ENCODE data around the gene DYSF. TPM values are rescaled to one million over a fixed set of nuclear protein-coding genes. Genes with fewer than 3 reads are reported as not detected.

Gene DYSF
- total and polyA plus RNA-seq, 8 donors = 1.1 to 5.5 (median 2.1) TPM

- ATAC-seq (no peak), FAIRE-seq (no peak), DNase-seq (no peak)
- Histone ChIP-seq H3K4me3 (no peak overlapping the region), H3K9me3 (no peaks in the 10 kb centered on the region), H3K36me3 (no peaks in the 10 kb centered on the region), H3K27ac (no peak overlapping the region), H3K27me3 (no peaks in the 10 kb centered on the region), H3K4me1 (no peaks in the 10 kb centered on the region)
- intact Hi-C loops (cut with DNase I) = no loop called here
- 77 to 80% methylated on average over 3 to 8 of the region's 8 CpGs for WGBS, 2 donors
- TF ChIP-seq, protein P1, sequence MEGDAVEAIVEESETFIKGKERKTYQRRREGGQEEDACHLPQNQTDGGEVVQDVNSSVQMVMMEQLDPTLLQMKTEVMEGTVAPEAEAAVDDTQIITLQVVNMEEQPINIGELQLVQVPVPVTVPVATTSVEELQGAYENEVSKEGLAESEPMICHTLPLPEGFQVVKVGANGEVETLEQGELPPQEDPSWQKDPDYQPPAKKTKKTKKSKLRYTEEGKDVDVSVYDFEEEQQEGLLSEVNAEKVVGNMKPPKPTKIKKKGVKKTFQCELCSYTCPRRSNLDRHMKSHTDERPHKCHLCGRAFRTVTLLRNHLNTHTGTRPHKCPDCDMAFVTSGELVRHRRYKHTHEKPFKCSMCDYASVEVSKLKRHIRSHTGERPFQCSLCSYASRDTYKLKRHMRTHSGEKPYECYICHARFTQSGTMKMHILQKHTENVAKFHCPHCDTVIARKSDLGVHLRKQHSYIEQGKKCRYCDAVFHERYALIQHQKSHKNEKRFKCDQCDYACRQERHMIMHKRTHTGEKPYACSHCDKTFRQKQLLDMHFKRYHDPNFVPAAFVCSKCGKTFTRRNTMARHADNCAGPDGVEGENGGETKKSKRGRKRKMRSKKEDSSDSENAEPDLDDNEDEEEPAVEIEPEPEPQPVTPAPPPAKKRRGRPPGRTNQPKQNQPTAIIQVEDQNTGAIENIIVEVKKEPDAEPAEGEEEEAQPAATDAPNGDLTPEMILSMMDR (IDR thresholded peaks at IDR 0.05) = no peak
Observed at GRCh38 chr2:71586471-71586870, 133.1 kb downstream of the DYSF start.

DNA sequence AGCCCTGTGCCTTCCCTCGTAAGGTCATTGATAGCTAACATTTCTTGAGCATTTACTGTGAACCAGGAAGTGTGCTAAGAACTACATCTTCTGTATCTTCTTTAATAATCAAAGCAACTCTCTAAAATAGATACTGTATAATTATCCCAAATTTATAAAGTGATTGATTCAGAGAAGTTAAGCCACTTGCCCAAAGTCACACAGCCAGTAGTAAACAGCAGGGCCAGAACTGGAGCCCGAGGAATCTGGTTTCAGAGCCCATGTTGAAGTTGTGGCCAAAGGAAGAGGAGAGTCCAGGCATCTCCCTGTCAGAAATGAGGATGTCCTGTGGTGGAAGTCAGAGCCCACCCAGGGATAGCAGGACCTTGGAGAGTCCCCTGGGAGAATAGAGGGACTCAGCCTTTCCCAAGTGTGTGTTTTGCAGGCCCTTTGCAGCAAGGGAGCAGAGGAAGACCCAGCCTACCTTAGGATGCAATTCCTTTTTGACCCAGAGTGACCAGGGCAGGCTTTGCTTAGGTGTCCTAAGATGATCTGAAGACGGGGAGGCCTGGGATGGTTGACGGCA lies 134.2 kb downstream of the DYSF start:
- H3K27ac ChIP-seq = no peak overlapping the region
- DNase-seq = no peak
- ATAC-seq = no peak
- TF ChIP-seq, protein P1 (IDR thresholded peaks at IDR 0.05) = no peak
- no peaks in the 10 kb centered on the region for H3K9me3 ChIP-seq
- H3K27me3 ChIP-seq = no peaks in the 10 kb centered on the region
- H3K4me3 ChIP-seq = no peak overlapping the region
- intact Hi-C loops (cut with DNase I) = no loop called here
- H3K36me3 ChIP-seq = no peaks in the 10 kb centered on the region
- H3K4me1 ChIP-seq = no peaks in the 10 kb centered on the region
- WGBS, 2 donors = 86 to 95% methylated on average over 4 of the region's 4 CpGs
- no peak for FAIRE-seq

DNA sequence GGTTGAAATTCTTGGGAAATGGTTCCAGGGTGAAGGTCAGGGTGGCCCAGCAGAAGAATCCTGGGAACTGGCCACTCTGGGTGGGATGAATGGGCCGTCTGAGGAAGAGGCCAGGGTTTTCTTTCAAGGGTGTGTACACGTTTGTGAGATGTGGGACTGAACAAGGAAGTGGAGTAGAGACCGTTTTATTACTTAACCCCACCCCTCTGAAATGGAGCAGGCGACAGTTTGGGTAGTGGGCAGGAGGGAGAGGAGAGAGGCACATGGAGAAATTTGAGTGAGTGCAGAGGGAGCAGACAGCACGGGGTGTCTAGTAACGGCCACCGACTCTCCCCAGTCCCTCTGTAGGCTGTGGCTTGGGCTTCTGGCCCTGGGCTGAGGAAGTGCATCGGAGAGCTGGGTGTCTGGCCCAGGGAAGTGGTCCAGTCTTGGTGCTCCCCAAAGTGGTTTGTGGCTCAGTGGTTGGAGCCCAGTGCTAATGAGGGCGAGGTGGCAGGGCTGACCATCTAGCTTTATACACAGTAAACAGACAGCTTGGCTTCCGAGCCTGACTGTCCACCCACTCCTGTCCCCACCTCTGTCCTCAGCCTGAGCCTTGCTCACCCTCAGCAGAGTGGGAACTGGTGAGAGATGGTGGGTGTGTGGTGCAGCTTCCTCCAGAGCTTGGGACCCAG lies 135.3 kb downstream of the DYSF start:
- FAIRE-seq = no peak
- no peak for ATAC-seq
- TF ChIP-seq, protein P1 (IDR thresholded peaks at IDR 0.05) = no peak
- H3K4me3 ChIP-seq = no peak overlapping the region
- no peaks in the 10 kb centered on the region for H3K9me3 ChIP-seq
- H3K27me3 ChIP-seq = no peaks in the 10 kb centered on the region
- H3K36me3 ChIP-seq = no peaks in the 10 kb centered on the region
- DNase-seq = no peak
- no peak overlapping the region for H3K27ac ChIP-seq
- no peaks in the 10 kb centered on the region for H3K4me1 ChIP-seq
- intact Hi-C loops (cut with DNase I) = no loop called here
- 63 to 71% methylated on average over 10 of the region's 10 CpGs for WGBS, 2 donors

DNA sequence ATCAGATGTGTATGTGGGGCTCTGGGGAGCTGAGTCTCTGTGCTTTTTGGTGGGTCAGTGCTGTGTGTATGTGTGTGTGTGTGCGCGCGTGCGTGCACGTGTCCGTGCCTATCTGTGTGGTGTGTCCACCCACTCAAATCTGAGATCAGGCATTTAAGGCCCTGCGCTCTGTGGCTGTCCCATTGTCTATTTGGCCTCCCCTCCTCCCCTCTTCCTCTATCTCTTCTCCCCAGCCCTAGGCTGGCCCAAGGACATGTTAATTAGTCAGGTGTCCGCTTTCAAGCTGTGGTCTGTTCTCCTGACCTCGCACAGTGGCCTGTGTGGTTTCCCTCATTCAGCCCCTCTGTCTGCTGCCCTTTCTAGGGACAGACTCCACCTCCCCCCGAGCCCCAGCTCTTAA lies 136.4 kb downstream of the DYSF start:
- Histone ChIP-seq H3K27me3 (no peaks in the 10 kb centered on the region), H3K4me1 (no peaks in the 10 kb centered on the region), H3K9me3 (no peaks in the 10 kb centered on the region), H3K27ac (no peak overlapping the region), H3K36me3 (no peaks in the 10 kb centered on the region), H3K4me3 (no peak overlapping the region)
- DNase-seq (no peak), ATAC-seq (no peak), FAIRE-seq (no peak)
- WGBS, 2 donors = 82 to 88% methylated on average over 10 of the region's 10 CpGs
- intact Hi-C loops (cut with DNase I) = no loop called here
- TF ChIP-seq, protein P1 (IDR thresholded peaks at IDR 0.05) = no peak

GRCh38 chr2:71591044-71591443 lies 137.7 kb downstream of the DYSF start:
- intact Hi-C loops (cut with DNase I) = no loop called here
- no peak for DNase-seq
- TF ChIP-seq, protein P1 (IDR thresholded peaks at IDR 0.05) = no peak
- no peak for ATAC-seq
- Histone ChIP-seq H3K9me3 (no peaks in the 10 kb centered on the region), H3K27ac (no peak overlapping the region), H3K36me3 (no peaks in the 10 kb centered on the region), H3K4me1 (no peaks in the 10 kb centered on the region), H3K4me3 (no peak overlapping the region), H3K27me3 (no peaks in the 10 kb centered on the region)
- WGBS, 2 donors = 82 to 88% methylated on average over 3 of the region's 3 CpGs
- no peak for FAIRE-seq
